Prostate gland (tissue), 2 donors: Measurements from ENCODE around the gene NRCAM.

ENCODE experiments used
- POLR2AphosphoS5 ChIP-seq: sonication (generic); formaldehyde crosslinking; IDR thresholded peaks from one replicate; pipeline ENCODE4 v1.6.1; 2017; ENCODE audit warnings: antibody characterized with exemption
- TF ChIP-seq, protein P1 (sequence below), 4 experiments: fragments of 200-600 bp in 2 of 4; fragments of 450-650 bp in 2 of 4; sonication (generic) in 2 of 4; IDR thresholded peaks; 1 replicate in 3 of 4; 2 replicates in 1 of 4; pipeline ENCODE4 v1.5.1; 2016 to 2019; ENCODE audit warnings: antibody characterized with exemption in 4 of 4, mild to moderate bottlenecking in 2 of 4, moderate library complexity in 2 of 4

DNA sequence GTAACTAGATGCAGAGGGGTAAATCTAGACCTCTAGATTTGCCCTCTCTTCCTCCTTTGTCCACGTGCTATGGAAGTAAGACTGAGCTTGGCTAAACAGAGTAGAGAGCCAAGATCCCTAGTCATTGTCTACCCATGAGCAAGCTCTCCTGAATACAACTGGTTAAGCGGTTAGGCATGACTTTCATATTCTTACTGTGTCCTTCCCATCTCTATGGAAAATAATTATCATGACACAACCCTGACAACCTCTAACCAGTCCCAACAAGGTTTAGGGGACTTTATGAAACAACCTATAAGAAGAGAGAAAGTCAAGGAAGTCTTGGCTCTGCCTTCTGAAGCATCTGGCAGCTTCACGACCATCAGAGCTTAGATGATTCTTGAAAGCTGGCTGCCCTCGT, 318.2 kb downstream of the NRCAM start:
- TF ChIP-seq, protein P1, sequence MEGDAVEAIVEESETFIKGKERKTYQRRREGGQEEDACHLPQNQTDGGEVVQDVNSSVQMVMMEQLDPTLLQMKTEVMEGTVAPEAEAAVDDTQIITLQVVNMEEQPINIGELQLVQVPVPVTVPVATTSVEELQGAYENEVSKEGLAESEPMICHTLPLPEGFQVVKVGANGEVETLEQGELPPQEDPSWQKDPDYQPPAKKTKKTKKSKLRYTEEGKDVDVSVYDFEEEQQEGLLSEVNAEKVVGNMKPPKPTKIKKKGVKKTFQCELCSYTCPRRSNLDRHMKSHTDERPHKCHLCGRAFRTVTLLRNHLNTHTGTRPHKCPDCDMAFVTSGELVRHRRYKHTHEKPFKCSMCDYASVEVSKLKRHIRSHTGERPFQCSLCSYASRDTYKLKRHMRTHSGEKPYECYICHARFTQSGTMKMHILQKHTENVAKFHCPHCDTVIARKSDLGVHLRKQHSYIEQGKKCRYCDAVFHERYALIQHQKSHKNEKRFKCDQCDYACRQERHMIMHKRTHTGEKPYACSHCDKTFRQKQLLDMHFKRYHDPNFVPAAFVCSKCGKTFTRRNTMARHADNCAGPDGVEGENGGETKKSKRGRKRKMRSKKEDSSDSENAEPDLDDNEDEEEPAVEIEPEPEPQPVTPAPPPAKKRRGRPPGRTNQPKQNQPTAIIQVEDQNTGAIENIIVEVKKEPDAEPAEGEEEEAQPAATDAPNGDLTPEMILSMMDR (IDR thresholded peaks at IDR 0.05): no peak
- no peak for TF ChIP-seq POLR2AphosphoS5
